GM21528 (cell line): Measurements from ENCODE around the gene SIM1.

Source experiments
- ATAC-seq: cut with Tn5 transposase; IDR thresholded peaks from one replicate; pipeline ENCODE4 v1.9.1; 2021; ENCODE audit warnings: mild to moderate bottlenecking, moderate library complexity; ENCODE audit not compliant: unreplicated experiment, low FRiP score

SIM1 gene

GRCh38 chr6:100430962-100431361, 33.8 kb downstream of the SIM1 start:
- no peak for ATAC-seq

DNA sequence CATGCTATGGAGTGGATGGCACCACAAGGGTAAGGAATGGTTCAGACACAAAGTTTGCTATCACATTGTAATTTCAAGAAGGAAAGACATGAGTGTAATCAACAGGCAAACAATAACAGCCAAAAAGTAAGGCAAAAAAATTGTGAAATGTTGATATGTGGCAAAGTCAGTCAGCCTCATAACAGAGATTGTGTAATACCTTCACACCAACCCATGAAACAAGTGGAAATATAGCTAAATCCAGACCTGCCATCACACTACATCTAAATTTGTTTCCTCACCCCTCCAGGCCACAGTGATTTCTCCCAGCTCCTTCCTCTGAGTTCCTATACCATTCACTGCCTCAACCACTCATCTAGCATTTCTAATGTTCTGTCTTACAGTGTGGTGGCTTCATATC, 37.3 kb downstream of the SIM1 start:
- ATAC-seq: no peak

DNA sequence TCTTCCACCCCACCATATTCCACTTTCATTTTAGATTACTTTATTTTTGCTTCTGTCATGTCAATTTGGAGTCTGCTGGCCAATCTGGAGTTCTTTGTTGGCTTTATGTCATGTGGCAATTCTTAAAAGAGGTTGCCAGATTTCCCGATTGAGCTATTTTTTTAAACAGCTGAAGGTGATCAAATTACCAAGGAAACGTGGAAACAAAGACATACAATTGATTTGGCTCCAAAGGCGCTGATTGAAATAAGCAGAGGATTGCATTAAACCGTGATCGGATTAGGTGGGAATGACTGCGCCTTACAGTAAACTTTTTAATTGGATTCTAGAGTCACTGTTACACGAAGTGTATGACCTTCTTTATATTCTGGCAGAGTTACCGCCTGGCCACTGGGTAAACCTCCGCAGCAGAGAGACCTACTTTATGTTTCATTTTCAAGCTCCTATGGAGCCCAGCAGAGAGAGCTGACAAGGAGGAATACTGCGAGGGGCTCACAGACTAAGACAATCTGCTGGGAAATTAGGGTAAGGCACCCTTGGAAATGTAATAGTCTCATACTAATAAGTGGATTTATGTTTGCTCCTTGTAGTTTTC, 37.9 kb downstream of the SIM1 start:
- ATAC-seq: no peak

GRCh38 chr6:100426241-100426640, 38.5 kb downstream of the SIM1 start:
- ATAC-seq: no peak

DNA sequence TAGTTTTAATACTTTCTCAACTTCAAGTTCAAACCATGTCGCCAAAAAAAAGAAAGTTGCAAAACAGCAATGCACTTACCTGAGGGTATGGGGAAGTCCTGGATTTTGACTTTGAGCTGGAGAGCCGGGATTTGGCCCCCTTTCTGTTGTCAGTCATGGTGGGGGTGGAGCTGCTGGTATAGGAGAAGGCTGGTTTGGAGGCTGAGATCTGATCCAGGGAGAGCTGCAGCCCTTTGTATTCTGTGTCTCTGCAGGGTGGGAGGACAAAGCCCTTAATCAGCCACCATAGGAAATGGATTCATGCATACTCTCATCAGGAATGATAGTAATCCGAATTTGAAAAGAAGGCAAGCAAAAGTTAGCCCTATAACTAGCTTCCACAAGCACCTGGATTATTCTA, 44.0 kb downstream of the SIM1 start:
- no peak for ATAC-seq

DNA sequence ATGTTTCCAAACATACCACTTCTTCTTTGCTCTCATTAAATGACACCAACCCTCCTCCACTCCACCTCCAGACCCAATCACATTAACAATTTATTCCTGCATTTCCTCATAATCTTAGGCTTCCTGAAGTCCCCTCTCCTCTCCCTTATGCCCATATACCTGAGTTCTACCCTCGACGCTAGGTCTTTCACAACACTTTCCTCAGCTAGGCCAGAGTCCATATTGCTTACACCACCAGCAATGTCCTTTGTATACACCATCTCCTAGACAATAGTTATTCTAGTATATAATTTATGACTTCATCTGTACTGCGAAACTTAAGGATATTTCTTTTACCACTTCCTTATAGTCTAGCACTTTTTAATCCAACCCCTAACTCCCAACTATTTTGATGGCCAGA, 47.7 kb downstream of the SIM1 start:
- ATAC-seq: no peak

DNA sequence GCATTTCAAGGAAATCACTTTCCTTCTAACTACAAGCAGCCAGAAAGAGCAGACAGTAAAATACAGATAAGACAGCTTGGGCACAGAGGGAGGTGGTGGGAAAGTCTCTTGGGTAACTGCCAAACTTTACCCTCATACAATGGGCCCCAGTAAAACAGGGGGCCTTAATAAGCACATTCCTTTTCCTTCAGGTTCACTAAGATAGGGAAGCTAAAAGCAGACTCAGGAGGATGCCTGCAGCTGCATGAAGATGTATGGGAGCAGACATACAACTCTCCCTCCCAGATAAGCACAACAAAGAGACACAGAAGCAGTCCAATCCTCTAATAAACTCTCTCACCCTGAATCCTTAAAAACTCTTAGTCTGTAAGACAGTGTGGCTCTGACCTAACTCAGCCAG, 49.0 kb downstream of the SIM1 start:
- ATAC-seq: no peak

GRCh38 chr6:100412872-100413271, 51.8 kb downstream of the SIM1 start:
- ATAC-seq: no peak

DNA sequence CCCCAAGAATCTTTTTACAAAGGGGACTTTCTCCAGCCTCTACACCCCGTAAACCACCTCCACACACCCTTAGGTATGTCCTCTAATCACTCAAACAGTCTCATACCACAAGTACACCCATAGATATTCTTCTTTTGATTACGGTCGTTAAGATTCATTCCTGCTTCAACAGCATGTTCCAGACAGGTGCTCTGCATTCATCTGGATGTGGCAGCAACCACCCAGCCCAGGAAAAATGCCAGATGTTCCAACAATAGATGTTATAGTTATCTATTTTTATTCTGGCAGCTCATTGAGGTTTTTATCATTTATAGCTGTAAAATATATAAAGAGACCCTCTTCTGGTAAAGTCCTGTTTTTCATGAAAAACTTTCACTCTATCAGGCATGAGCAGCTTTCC, 60.7 kb downstream of the SIM1 start:
- no peak for ATAC-seq

GRCh38 chr6:100393493-100393892, 71.2 kb downstream of the SIM1 start:
- ATAC-seq: no peak

GRCh38 chr6:100392423-100392822, 72.3 kb downstream of the SIM1 start:
- ATAC-seq: no peak

- no peak for ATAC-seq
These were observed 75.7 kb downstream of the SIM1 start for GRCh38 chr6:100388868-100389519.

DNA sequence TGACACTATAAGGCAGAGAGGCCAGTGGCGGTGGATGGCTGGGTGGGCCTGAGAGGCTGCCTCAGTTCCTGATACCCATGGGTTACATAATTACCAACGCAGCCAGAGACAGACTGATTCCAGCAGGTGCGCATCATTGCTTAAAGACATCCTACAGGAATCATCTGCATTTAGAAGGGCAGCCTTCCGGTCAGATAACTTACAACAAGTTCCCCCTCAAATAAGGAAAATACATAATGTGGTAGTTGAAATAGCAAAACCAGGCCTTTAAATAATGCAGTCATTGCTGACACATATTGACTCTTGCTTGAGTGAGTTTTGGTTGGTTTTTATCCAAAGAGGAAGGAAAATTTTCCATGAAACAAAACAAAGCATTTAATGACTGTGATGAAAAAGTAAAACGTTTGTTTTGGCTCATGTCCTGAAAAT, 81.9 kb downstream of the SIM1 start:
- no peak for ATAC-seq

DNA sequence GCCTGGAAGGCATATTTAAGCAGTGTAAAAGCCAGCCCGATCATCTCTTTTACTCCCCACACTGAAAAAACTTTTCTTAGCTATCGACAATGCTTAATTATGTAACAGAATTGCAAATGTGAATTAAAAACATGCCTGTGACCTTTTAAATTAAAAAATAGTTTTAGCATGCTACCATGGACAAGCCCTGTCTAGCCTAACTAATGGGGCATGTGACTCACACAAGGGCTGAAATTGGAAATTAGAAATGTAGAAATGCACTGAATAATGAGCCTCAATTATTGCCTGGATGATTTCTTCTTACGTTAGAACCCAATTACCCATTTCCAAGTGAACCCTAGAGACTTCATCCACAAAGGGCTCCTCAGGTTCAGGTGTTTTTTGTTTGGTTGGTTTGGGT, 82.7 kb downstream of the SIM1 start:
- ATAC-seq: no peak

- no peak for ATAC-seq
These were observed 83.6 kb downstream of the SIM1 start for GRCh38 chr6:100381111-100381510.

DNA sequence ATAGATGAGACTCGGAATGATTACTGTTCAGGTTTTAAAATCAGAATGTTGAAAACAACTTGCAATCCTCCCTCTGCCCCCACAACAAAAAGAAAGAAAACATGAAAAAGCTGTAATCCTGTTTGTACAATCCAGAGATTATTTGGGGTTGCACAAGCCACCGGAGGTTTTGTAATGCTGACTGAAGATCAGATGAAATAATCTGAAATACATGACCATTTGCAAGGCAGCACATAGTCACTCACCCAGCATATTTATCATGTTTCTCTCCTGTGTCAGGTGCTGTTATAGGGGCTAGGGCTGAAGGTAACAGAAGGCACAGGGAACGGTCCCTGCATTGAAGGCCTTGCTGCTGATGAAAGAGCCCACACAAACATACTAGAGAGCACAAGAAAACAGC, 85.3 kb downstream of the SIM1 start:
- ATAC-seq: no peak

DNA sequence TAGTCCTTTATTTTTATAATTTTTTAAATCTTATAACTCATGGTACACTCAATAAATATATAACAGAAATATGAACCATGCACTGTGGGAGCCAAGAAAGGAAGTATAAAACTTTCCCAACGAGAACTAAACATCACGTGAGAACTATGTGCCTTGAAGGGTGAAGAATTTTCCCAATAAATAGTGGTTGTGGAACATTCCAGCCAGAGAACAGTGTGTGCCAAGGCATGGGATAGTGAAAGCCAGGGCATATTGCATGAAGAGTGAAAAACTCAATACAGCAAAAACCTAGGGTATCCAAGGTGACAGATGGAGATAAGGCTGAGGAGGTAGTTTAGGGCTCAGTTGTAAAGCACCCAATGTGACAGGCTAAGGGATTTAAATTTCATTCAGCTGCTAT, 86.1 kb downstream of the SIM1 start:
- ATAC-seq: no peak

- ATAC-seq: no peak
These were observed 88.6 kb downstream of the SIM1 start for GRCh38 chr6:100376103-100376502.

DNA sequence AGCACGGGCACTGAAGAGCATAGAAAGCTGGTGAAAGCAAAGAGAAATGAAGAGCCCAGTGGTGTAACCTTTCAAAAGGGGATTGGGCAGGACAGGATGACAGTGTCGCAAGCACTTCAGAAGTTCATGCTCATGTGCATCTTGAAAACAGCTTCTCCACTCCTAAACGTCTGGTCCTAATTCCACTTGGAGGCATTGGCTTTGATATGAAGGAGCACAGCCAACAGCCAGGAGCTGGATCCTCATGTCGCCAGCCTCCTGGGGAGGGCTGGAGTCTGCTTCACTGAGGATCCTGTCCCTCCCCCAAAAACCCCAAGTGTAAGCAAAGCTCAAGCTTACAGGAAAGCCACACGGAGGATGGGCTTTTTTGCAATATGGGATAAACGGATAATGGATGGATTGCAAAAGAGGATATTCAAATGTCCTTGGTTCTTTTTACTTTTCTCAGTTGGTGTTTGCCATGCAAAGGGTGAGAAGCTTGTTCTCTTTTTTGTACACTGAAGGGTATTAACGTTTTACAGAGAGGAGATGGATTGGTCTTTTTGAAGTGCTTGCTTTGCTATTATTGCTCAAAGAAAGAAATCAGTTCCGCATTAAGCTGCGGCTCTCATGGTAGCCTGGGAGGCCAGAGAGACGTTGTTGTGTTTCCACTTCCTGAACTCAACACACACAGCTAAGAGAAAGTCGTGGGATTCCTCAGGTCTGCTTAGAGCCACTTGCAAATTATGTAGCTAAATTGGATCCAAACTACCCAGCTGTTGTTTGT, 92.2 kb downstream of the SIM1 start:
- no peak for ATAC-seq

GRCh38 chr6:100371591-100371990, 93.1 kb downstream of the SIM1 start:
- ATAC-seq: no peak

- ATAC-seq: no peak
These were observed 94.5 kb downstream of the SIM1 start for GRCh38 chr6:100370265-100370664.

- no peak for ATAC-seq
These were observed 98.3 kb downstream of the SIM1 start for GRCh38 chr6:100366419-100366818.
